ENCODE results near the gene AGAP2.

The AGAP2 gene

DNA sequence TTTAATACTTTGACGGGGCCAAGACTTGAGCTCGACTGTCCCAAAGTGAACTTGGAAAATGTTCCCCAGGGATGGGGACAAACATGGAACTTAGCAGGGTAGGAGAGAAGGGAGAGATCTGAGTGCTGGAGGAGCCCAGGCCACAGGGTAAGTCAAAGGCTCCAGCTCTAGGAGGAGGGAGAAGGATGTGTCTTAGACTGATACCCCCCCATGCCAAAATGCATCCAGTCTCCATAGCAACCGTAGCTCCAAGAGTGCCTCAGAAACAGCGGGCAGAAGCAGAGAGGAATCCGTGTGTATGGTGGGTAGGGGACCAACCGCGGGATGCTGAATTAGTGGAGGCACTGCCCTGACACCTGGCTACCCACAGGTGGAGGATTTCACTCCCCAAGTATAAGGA, 845 bp upstream of the AGAP2 start:
- TF ChIP-seq, protein P1, sequence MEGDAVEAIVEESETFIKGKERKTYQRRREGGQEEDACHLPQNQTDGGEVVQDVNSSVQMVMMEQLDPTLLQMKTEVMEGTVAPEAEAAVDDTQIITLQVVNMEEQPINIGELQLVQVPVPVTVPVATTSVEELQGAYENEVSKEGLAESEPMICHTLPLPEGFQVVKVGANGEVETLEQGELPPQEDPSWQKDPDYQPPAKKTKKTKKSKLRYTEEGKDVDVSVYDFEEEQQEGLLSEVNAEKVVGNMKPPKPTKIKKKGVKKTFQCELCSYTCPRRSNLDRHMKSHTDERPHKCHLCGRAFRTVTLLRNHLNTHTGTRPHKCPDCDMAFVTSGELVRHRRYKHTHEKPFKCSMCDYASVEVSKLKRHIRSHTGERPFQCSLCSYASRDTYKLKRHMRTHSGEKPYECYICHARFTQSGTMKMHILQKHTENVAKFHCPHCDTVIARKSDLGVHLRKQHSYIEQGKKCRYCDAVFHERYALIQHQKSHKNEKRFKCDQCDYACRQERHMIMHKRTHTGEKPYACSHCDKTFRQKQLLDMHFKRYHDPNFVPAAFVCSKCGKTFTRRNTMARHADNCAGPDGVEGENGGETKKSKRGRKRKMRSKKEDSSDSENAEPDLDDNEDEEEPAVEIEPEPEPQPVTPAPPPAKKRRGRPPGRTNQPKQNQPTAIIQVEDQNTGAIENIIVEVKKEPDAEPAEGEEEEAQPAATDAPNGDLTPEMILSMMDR (IDR thresholded peaks at IDR 0.05; ENCODE audit: insufficient read depth, low read length, poor library complexity, severe bottlenecking), result no peak
- DNase-seq (ENCODE audit: extremely low read depth, insufficient read length), result no peak
- no peak overlapping the region for H3K4me3 ChIP-seq (replicated peaks; ENCODE audit: low read depth, low read length)
- H3K27me3 ChIP-seq (replicated peaks; ENCODE audit: control insufficient read depth, insufficient read depth, low read length), result no peaks in the 10 kb centered on the region
- H3K36me3 ChIP-seq (ENCODE audit: control insufficient read depth, insufficient read depth, low read length), result peaks cover 4% of the 10 kb centered on the region

- DNase-seq (ENCODE audit: extremely low read depth, insufficient read length), result no peak
- no peaks in the 10 kb centered on the region for H3K27me3 ChIP-seq (replicated peaks; ENCODE audit: control insufficient read depth, insufficient read depth, low read length)
- TF ChIP-seq, protein P1 (IDR thresholded peaks at IDR 0.05; ENCODE audit: insufficient read depth, low read length, poor library complexity, severe bottlenecking), result no peak
Observed at GRCh38 chr12:57737467-57738460, 778 bp downstream of the AGAP2 start.

DNA sequence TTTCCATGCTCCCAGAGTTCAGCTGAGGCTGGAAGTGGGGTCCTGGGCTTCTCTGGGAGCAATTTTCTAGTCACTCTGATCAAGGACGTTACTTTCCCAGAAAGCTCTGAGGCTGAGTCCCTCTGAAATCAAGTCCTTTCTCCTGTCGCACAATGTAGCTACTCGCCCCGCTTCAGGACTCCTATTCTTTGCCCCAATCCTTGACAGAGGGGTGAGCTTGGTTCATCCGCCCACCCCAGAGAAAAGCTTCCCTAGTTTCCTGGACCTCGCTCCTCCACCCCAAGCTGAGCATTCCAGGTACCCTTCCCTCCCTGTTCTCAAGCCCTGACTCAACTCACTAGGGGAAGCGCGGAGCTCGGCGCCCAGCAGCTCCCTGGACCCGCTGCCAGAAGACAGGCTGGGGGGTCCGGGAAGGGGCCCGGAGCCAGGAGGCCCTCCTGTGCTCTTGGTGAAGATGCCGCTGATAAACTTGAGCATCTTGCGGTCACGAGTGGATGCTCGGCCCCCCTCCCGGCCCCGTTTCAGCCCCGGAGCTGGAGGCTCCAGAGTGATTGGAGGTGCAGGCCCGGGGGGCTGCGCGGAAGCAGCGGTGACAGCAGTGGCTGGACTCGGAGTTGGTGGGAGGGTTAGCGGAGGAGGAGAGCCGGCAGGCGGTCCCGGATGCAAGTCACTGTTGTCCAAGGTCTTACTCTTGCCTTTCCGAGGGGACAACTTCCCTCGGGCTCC, 1.6 kb downstream of the AGAP2 start:
- Histone ChIP-seq H3K27me3 (replicated peaks; ENCODE audit: control insufficient read depth, insufficient read depth, low read length) (no peaks in the 10 kb centered on the region), H3K36me3 (ENCODE audit: control insufficient read depth, insufficient read depth, low read length) (peaks cover 14% of the 10 kb centered on the region), H3K4me3 (replicated peaks; ENCODE audit: low read depth, low read length) (no peak overlapping the region)
- TF ChIP-seq, protein P1 (IDR thresholded peaks at IDR 0.05; ENCODE audit: insufficient read depth, low read length, poor library complexity, severe bottlenecking), result no peak
- DNase-seq (ENCODE audit: extremely low read depth, insufficient read length), result no peak

More at GRCh38 chr12:57737467-57738460, 778 bp downstream of the AGAP2 start:
- peaks cover 11% of the 10 kb centered on the region for H3K36me3 ChIP-seq (ENCODE audit: control insufficient read depth, insufficient read depth, low read length)
- no peak overlapping the region for H3K4me3 ChIP-seq (replicated peaks; ENCODE audit: low read depth, low read length)

- H3K36me3 ChIP-seq (ENCODE audit: control insufficient read depth, insufficient read depth, low read length), result peaks cover 15% of the 10 kb centered on the region
- no peak overlapping the region for H3K4me3 ChIP-seq (replicated peaks; ENCODE audit: low read depth, low read length)
- H3K27me3 ChIP-seq (replicated peaks; ENCODE audit: control insufficient read depth, insufficient read depth, low read length), result no peaks in the 10 kb centered on the region
- TF ChIP-seq, protein P1 (IDR thresholded peaks at IDR 0.05; ENCODE audit: insufficient read depth, low read length, poor library complexity, severe bottlenecking), result no peak
- no peak for DNase-seq (ENCODE audit: extremely low read depth, insufficient read length)
Observed at GRCh38 chr12:57735952-57736740, 2.4 kb downstream of the AGAP2 start.

GRCh38 chr12:57735198-57735855, 3.2 kb downstream of the AGAP2 start:
- TF ChIP-seq, protein P1 (IDR thresholded peaks at IDR 0.05; ENCODE audit: insufficient read depth, low read length, poor library complexity, severe bottlenecking), result no peak
- Histone ChIP-seq H3K4me3 (replicated peaks; ENCODE audit: low read depth, low read length) (no peak overlapping the region), H3K36me3 (ENCODE audit: control insufficient read depth, insufficient read depth, low read length) (peaks cover 20% of the 10 kb centered on the region), H3K27me3 (replicated peaks; ENCODE audit: control insufficient read depth, insufficient read depth, low read length) (no peaks in the 10 kb centered on the region)
- DNase-seq (ENCODE audit: extremely low read depth, insufficient read length), result no peak

Measured in GM06990 (cell line).